Activated CD8-positive, alpha-beta memory T cell treated with anti-CD3 and anti-CD28 coated beads for 24 hours (primary cell): ENCODE measurements around the gene ARID3B.

ENCODE experiments used
- DNase-seq: peaks from one replicate; pipeline ENCODE4 v3.0.0-alpha.2; 2020

Gene ARID3B

DNA sequence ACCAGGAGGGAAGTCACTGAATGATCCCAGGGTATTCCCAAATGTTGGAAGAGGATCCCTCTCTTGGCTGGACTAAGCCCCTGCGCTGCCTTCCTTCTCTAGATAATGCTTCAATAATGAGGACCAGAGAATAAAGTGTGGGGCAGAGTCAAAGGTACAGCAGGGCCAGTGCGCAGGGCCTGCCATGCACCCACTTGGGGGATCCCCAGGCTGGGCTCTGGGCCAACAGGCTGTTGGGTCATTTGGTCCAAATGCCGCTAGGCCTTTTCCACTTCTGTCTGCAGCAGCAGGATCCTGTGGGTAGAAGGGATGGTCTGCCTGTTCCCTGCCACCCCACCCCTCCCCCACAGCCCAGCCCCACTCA is 68.9 kb downstream of the ARID3B start:
- no peak for DNase-seq

DNA sequence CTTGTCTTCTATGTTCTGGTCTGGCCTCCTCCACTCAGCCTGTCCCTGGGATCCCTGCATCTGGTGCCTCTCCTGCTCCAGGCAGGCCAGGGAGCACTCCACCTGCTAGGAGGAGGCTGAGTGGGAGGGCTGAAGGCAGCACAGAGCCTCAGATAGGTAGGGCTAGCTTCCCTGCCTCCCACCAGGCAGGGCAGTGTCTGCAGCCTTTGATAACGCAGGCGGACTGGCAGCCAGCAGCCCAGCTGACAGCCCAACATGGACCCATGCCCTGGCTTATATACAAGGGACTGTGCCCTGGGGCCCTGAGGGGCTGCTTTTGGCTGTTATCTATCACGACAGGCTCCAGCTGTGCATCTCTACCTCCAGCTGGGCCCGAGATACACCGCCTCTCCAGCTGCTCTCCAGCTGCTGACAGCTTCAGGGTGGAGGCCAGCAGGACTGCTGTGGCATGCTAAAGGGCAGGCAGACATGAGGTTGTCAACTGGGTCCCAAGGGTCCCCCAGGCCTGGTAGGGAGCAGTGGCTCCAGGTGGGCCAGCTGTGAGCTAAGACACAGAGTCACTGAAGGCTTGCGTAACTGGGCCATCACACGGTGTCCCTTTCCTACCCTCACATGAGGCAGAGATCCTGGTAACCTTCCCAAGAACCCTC is 69.4 kb downstream of the ARID3B start:
- DNase-seq = no peak

DNA sequence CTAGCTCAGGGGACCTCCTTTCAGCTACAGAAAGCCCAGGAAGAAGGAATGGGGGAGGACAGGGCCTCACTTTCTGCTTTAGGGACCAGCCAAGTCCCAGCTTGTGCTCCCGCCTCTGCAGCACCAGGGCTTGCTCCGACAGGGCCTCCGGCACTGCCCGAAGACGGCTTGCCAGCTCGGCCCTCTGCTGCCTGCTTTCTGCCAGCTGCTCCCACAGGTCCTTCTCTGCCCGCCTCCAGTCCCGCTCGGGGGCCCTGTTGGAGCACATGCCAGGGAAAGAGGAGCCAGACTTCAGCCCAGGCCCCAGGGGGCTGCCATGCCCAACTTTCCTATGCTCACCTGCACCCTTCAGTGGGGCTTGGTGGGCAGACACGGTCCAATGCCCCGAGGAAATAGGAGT is 70.3 kb downstream of the ARID3B start:
- no peak for DNase-seq

DNA sequence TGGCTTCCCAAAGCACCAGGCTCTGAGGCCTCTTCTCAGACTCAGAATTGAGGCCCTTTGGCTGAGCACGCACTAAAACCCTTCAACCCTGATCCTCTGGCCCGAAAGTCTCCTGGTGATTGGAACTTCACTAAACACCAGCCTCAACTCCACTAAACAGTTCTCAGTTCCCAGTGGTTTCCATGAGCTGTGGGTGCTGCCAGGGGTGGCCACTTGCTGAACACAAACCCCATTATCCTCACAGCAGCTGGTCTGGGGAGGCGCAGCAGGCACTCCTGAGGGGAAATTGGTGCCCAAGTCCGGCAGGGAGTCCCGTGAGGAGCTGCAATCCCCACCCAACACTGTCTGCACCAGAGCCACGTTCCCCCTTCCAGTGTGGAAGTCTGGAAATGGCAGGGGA is 70.8 kb downstream of the ARID3B start:
- no peak for DNase-seq

DNA sequence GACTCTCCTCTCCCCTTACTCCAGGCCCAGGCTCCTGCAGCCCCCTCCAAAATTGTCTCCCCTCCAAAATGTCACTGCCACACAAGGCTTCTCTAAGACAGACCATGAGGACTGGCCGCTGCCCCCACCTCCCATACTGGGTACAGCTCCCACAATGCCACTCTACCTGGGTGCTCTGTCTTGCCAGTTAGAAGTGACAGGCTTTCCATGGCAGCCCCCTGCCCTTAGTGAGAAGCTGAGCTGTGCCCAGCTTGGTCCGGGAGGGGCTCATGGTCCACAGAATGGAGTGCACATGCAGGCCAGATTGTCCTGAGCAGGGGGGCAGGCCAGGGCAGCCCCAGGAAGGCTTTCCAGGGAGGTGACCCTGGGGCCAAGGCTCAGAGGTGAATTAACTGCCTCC is 71.7 kb downstream of the ARID3B start:
- DNase-seq = no peak

DNA sequence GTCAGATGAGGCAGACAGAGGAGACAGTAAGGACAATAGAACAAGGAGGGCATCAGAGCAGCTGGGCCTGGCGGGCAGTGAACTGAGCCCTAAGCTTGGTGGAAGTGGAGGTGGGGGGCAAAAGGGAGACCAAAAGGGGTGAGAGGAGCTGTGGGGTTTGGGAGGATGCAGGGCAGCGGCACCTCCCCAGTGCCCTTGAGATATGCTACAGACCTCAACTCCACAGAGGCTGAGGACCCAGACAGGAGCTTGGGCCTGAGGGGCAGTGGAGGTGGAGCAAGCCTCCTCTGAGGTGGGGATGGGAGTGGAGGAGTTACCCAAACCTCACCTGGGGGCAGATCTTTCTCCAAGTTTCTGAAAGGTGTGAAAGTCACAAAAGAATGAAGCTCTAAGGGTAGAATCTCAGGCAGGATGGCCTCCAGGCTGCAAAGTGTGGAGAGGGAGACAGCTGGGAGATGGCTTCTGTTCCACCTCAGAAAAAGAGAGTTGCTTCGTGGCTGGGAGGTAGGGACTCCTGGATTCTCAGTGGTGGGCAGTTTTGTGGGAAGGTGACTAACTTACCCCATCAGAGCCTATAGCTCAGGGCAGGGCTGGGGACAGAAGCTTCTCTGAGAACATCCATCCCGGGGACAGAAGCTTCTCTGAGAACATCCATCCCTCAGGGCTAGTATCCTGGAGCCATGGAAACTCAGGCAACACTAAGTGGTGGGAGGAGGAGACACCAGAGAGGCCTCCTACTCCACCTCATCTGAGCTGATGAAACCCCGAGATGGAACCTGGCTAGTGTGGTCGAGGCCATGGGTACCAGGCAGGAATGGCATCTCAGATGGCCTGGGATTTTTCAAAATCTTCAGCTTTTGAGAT is 72.3 kb downstream of the ARID3B start:
- DNase-seq = no peak

DNA sequence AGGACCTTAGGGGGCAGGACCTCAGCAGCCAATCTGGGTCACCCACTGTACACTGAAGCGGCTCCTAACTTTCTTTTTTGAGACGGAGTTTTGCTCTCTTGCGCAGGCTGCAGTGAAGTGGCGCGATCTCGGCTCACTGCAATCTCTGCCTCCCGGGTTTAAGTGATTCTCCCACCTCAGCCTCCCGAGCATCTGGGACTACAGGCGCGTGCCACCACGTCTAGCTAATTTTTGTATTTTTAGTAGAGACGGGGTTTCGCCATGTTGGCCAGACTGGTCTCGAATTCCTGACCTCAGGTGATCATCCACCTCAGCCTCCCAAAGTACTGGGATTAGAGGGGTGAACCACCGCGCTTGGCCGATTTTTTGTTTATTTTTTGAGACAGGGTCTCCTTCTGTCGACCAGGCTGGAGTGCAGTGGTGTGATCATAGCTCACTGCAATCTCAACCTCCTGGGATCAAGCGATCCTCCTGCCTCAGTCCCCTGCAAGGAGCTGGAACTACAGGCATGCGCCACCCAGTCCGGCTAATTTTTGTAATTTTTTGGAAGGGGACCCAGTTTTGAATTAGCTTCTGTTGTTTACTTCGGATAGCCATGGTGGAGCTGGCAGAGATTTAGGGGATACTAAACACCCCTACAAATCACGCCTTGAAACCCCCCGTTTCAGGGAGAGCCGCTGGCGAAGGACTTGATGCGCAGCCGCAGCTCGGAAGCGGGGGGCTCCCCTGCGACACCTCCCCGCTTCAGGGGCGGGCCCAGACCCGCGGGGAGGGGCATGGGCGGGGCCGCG is 73.1 kb downstream of the ARID3B start:
- DNase-seq = no peak

DNA sequence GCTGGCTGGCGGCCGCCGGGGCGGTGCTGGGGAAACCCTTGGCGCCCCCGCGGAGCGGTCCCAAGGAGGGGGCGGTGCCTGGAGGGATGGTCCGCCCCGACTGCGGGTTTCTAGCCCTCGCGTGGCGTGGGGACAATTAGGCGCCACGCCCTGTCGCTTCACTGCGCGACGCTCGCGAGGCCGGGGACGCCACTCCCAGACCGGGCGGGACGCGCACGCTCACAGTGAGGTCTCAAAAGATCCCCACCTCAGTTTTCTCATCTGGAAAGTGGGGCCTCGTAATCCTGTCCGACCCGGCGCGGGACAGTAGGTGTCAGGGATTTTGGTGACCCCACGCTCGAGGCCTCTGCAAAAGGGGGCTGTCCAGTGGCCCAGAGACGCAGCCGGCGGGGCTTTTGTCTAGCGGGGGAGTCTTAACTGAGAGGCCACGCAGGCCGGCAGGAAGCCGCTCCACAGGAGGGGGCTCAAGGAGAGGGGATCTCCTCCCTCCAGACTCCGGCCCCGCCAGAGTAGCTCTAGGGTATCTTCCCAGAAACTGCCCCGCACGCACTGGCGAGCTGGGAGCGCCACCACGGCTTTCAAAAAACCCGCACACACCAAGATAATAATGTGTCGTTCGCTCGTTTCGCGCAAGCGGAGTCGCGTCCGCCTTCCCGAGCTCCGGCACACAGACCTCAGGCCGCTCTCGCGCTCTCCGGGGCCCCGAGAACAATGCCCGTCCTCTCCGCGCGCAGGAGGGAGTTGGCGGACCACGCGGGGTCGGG is 73.9 kb downstream of the ARID3B start:
- peak; percentile 95 for DNase-seq

DNA sequence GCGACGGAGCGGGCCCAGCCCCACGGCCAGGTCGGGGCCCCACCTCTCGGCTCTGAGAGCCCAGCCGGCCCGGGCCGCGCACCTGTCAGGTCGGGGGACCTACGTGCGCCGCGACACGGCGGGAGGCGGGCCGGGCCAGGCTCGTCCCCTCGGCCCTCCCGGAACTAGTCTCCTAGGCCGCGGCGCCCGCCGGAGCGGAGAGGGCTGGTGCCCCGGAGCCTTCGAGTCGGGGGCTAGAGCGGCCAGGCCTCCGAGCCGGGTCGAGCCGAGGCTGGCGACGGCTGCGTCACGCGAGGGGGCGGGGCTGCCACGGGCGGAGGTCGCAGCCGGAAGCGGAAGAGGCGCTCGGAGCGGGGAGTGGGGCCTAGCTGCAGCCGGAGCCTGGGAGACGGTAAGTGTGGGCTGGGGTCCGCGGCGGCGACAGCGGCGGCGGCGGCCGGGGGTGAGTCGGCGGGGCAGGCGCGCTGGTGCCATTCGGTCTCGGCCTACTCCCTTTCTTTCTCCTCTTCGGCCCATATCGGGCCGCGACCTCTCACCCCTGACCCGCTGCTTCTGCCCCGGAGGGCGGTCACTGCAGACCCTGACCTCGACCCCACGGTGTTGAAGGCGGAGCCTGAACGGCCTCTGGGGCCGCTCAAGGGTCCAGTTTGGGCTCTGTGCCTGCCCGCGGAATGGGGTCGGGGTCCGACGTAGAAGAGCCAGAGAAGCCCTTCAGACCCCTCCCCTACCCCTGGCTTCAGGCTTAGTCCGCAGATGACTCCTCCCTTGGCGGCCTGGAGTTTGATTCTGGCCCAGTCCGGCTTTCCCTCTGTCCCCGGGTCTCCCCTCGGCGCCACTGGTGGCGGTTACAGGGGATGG is 74.7 kb downstream of the ARID3B start, which contains the start of gene CLK3:
CLK3 (plus strand) TSS at position 329 of the 858 bp plus-strand sequence. CDS start 3,361 bp downstream, outside the sequence.
- peak; percentile 98 for DNase-seq

DNA sequence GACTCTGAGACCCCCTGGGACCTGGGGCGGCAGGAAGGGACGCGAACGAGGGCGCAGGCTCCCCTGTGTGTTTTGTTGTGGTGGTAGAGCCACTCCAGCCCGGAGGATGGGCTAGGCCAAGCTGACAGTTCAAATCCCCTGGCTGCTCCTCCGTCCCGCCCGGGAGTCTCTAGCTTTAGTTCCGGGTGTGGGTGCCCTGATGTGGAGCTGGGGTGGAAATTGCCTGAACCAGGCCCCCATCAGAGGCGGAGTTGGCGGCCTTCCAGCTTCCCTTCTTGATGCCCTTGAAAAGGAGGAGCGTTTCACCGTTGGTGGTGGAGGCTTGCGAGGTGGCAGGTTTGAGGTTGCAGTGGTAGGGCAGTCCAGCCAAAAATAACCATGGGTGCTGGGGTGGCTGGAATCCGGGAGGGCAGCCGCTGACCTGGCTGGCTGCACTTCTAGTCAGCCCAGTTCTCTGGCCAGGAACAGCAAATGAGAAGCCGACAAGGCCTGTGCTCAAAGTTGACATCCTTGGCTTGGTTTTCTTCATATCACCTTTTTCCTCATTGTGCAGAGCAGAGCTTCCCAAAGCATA is 75.4 kb downstream of the ARID3B start:
- peak; percentile 79 for DNase-seq

DNA sequence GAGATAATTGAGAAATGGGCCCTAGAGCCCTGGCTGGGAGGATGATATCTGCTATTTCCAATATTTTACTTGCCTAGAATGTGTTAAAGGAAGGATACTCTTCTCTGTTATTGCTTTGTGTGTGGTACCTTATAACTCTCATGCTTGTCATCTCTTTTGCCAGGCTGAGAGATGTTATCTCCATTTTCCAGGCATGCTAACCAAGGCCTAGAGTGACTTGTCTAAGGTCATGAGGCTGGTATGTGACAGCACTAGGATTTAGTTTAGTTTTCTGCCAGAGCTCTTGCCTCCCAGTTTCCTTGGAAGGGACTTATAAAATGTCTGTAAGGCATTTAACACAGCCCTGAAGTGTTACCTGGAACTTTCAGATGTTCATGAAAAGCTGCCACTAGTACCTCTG is 76.0 kb downstream of the ARID3B start:
- no peak for DNase-seq

DNA sequence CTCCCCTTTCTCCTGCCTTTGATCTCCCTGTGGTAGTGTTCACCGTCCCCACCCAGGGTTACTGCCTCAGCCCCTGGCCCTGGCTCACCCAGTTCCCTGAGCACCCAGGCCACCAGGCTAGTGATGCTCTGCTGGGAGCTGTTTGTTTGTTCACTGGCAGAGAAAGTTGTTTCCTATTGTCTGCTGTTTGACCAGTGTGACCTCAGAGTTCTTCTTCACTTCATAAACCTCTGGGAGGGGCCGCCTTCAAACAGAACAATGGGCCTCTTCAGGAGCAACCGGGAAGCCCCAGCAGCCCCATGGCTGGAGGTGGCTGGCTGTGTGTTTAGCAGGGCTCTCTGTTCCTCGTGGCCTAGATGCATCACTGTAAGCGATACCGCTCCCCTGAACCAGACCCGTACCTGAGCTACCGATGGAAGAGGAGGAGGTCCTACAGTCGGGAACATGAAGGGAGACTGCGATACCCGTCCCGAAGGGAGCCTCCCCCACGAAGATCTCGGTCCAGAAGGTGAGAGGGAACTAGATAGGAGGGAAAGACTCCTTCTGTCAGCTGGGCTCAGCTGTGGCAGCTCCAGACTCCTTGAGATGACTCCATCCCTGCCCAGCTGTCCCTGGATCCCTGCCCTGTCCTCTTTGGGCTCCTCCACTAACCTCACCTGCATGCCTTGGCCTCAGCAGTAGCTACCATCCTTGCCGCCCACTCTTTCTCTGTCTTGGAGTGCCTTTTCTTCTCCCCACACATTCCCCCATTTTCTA is 78.0 kb downstream of the ARID3B start:
- DNase-seq = no peak

DNA sequence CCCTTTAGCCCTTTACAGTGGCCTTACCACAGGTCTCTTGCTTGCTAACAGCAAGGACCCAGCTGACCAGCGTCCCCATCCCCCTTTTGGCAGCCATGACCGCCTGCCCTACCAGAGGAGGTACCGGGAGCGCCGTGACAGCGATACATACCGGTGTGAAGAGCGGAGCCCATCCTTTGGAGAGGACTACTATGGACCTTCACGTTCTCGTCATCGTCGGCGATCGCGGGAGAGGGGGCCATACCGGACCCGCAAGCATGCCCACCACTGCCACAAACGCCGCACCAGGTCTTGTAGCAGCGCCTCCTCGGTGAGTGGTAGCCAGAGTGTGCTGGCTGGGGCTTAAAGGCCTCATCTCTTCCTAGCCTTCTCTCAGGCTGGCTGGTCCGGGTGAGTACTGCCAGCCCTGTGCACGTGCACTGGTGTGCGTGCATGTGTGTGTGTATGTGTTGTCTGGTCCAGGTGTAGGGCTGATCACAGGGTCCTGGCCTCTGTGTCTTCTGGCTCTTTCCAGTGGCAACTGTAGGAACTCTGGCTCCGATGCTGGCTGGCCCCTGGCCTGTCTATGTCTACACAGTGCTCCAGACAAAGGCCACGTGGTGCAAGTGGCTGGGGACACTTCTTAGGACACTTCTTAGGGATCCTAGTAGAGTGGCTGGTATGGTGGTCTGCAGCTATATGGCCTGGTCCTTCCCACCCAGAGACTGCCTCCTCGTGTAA is 79.1 kb downstream of the ARID3B start:
- no peak for DNase-seq

DNA sequence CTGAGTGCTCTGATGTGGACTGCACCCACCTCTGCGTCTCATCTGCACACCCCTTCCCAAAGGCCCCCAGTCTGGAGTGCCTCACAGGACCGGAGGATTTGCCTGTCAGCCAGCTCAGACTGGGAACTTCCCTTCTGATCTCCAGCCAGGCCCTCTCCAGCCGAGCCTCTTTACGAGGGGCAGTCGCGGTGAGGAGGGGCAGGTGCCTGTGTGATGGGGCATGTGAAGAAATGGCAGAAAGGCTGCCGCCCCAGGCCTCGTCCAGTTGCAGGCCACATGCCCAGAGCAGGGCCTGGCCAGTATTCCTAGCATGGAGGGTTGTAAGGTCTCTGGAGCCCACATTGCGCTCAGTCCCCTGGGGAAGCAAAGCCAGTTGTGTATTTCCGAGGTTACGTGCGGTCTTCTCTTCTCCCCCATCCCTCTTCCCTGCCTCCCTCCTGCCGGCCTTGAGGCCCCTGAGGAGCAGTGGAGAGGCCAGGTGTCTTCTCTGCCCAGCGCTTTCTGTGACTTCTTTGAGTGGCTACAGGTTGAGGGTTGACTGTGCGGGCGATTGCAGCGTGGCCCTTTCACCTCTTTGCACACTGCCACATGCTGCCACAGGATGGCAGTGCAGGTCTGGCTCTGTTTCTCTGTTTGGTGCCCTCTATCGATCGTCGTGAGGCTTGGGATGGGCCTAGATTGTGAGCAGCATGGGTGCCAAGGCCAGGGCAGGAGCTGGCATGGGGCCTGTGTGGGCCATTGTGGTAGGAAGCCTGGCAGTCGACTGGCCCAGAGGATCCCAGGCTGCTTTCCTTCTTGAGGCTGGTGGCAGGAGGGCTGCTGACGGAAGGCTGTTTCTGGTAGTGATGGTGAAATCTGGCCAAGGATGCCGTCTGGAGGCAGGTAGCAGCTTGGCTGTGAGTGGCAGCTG is 79.9 kb downstream of the ARID3B start:
- DNase-seq = peak; percentile 86

DNA sequence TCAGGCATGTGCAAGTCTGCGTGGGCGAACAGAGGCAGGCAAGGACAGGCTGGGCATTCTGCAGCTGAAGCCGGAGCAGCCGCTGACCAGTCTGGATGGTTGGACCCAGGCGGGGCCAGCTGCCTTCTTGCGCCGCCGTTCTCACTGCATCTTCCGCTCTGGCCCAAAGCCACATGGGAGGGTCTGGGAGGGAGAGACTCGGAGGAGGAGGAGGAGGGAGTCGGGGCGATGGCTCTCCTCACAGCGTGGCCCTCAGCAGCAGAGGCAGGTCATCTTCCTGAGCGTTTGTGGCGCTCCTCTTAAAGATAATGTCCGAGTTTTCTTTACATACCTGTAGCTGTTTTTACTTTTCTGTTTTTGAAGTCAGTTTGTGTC is 80.5 kb downstream of the ARID3B start:
- DNase-seq = no peak

DNA sequence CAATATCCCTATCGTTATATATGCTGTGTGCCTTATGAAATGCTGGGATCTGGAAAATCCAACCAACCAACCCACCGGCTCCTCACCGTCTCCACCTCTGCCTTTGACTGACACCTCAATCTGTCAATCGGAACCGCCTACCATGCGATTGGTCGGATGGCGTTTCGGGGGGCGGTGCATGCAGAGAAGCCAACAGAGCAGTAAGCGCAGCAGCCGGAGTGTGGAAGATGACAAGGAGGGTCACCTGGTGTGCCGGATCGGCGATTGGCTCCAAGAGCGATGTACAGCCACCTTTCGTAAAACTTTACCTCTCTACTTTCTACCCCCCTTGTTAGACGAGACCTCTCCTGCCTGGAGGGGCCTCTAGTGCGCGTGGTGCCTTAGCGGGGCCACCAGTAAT is 80.9 kb downstream of the ARID3B start:
- no peak for DNase-seq

DNA sequence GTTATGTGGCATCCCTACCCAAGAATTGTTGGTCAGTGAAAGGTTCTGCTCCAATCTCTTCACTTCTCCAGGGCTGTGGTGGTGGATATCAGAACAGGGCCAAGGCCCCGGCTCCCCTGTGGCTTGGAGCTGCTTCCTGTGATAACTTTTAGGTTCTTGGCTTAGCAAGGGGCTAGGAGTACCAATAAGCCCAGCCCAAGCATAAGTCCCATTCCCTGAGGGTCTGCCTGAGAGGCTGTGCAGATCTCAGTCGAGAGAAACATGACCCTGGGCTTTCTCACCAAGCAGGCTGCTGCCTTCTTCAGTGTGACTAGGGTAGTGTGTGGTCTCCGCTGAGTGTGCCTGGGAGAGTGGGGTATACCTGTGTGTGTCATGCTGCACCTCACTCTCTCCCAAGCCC is 81.7 kb downstream of the ARID3B start:
- no peak for DNase-seq

DNA sequence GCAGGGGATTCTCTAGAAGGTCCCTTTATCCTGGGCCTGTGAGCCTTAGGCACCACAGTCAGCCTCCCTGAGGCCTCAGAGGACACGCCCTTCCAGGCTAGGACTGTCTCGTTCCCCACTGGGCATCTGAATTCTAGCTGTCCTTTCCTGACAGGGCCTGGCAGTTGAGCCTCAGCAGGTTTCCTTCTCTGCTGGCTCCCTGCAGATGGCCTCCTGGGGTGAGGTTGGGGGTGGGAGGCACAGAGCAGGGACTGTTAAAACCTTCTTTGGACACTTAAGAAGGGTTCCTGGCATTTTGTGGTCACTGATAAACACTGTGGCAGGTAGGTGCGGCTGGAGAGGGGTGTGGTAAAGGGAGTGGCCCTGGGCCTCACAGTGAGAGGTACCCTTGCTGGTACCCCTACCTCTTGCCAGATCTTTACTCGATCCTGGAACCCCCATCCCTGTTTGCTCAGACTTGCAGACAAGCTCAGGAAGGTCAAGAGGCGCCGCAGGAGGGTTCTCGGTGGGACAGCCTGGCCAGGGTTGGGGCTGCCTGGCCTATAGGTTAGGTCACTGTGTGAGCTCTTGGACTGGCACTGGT is 83.1 kb downstream of the ARID3B start:
- DNase-seq = no peak

DNA sequence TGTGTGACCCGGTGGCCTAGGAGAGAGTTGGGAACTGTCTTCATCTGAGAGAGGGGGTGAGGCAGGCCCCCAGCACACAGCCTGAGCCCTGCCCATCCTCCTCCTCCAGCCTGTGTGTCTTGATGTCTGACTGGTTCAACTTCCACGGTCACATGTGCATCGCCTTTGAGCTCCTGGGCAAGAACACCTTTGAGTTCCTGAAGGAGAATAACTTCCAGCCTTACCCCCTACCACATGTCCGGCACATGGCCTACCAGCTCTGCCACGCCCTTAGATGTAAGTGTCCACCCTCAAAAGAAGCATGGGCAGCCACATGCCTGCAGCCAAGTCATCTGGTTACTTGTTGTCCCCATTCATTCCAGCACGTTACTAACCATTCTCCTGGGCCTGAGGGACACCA is 84.7 kb downstream of the ARID3B start:
- no peak for DNase-seq
